Measurements from ENCODE around the gene TEAD1.

The TEAD1 gene

DNA sequence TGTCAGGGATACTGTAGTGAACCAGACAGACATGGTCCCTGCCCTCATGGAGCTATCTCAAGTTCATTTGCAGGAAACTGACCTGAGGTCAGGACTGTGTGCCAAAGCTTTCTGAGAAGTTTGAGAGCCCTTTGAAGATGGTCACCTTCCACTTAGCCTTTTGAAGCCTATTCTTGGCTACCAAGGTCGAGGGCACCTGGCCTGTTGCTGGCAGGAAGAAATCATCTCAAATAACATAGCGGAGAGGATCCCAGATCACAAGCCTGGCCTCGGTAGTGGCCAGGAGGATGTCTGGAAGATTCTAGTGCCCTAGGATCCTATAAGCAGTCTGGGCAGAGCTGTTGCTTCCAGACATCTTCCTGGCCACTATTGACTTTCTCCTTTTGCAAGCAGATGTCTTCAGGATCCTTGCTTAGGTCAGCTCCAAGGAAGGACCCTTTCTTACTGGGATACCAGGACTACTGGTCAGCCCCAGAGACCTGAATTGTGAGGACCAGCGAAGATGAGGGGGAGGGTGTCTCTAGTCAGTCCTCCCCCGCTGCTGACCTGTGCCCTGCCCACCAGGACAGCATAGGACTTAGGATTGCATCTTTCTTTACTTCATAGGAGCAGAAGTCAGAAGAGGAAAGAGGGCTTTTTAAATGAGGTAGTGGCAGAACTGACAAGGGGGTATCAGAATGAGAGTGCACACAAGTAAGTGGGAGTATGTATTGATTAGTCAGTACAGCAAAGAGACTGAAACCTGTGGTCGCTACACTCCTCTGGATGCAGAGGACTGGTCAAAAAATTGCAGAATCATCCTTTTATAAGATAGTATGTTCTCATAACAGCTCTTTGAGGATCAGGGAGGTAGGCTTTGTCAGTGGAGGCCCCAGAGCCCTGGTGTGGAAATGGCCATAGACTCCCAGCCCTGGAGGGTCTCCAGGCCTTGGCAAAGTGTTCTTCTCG is 94.8 kb downstream of the TEAD1 start:
- no peak for DNase-seq

DNA sequence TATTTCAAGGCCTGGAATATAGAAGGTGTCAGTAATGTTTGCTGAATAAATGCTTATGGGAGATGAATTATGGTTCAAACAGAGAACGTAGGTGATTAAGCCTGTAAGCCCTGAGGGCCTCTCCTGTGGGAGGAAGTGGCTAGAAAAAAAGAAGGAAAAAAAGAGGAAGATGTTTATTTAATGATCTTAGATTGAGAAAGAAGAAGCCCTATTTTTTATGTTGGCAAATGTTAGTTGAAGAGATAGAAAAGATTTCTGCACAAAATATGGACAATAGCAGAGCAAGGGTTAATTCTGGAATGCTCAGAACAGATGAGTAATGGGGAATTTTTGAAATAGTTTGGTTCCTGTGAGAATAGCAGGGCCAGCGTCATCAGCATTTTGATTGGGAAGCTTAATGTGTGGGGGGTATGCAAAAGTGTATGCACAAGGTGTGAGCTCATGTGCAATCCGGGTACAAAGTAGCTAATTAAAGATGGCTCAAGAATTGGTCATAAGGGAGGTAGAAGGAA is 95.7 kb downstream of the TEAD1 start:
- no peak for DNase-seq

DNA sequence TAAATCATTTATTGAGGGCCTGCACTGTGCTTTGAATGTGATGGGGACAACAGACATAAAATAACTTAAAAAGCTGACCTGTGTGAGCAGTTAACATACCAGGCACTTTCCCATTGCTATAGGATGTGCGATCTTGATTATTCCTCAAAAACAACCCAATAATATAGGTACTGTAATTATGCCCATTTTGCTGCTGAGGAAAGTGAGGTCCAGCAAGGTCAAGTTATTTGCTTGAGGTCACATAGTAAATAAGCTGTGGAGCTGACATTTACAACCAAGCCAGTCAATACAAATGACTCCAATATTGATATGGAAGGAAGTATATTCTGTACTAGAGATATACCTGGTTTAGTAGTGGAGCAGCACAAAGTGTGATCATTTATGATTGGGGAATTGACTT is 96.2 kb downstream of the TEAD1 start:
- no peak for DNase-seq

DNA sequence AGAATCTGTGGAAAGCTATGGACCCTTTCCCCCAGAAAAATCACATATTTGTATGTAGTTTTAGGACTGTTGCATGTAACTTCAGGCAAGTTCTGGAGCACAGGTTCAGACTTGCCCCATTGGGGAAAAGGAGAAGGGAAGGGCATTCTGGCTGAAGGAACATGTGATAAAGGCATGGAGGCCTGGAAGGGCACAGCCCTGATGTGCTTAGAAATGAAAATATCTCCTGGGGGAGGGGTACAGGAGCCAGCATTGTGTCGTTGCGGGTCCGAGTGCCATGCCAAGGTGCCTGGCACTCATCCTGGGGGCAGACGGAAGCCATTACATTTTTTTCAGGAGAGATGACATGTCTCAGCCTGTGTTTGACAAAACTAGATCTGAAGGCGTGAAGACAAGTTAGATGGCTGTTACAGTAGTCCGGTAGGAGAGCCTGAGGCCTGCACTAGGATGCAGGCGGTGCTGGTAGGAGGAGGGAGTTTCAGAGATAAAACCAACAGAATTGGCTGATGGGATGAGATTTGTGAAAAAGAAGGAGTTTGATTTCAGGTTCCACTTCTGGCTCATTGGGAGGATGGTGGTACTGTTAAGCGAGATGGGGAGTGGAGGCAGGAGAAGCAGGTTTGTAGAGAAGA is 96.9 kb downstream of the TEAD1 start:
- DNase-seq = no peak

DNA sequence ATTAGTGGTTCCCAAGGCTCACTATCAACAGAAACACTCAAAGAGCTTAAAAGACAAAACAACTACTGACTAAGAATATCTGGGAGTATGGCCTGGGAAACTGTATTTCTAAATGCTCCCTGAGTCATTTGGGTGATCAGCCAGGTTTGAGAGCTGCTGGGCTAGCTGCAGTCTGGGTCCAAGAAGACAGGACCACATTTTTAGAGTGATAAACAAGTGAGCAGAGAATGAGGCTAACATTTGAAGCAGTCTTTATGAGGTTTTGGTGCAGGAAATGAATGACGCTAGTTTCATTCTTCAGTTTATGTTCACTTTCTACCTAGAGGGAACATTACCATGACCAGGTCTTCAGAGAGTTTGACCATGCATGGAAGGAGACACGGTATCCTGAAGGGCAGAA is 97.7 kb downstream of the TEAD1 start:
- no peak for DNase-seq

DNA sequence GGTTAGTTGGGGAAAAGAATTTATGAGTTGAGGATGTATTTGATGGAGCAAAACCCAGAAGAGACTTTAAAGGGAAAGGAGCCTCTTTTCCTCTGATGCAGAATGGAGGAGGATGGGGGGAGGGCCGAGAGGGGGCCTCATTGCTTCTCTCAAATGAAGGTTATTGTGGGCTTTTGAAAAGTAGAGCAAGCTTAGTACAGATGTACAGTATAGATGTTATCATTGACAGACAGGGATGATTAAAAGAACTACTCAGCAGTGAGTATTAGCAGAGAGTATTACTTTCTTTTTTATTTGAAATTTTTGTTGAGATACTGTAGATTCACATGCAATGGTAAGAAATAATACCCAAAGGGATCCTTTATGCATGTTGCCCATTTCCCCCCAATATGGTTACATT is 98.1 kb downstream of the TEAD1 start:
- DNase-seq = no peak

DNA sequence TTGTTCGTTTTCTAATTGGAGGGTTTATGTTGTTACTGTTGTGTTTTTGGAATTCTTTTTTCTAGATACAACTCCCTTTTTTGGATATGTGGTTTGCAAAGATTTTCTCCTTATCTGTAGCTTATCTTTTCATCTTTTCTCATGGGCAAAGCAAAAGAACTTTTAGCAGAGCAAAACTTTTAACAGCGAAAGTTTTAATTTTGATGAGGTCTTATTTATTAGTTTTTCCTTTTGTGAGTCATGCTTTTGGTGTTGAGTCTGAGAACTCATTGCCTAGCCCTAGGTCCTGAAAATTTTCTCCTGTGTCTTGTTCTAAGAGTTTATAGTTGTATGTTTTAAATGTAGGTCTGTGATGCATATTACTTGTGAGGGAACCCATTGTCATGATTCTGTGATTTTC is 99.4 kb downstream of the TEAD1 start:
- DNase-seq = no peak

DNA sequence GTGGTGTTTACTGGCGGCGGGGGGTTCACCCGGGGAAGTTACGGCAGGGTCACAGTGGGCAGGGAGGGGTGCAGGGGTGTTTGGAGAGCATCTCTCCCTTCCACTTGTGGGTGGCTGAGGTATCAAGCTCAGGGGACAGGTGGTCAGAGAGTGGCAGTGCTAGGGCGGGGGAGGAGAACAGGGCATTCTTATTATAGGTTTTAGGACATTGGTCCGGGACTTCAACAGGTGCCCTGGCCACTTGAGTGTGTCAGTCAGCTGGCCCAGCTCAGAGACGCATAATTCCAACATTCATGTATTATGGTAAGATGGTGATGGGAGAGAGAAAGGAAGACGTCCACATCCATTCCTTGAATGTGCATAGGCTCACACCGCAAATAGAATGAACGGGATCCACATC is 101.7 kb downstream of the TEAD1 start:
- no peak for DNase-seq

DNA sequence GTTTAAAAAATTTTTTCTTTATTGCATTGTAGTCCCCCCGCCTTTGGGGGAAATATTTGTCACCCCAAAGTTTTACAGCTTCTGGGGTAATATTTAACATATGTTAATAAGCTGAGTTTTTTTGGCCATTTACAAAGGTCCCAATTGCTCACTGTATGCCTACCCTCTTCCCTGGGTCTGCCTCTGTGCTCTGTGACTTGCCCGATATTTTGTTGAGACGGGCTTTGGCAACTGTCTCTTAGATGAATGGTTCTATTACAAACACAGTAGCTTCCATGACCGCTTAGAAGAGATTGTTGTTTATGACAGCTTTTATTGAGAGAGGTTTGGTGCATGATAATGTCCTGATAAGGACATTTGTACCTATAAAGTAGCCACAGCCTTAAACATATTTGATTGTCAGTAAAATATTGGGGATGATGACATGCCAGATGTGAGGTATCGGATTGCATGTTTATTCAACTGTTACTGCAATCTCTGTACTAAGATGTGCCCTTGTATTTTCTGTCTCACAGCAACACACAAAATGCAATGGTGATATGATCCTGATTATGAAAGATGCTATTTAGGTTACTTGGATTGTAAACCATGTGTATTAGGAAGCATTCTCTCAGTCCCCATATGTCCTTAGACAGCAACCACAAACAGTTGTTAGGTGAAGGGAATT is 103.1 kb downstream of the TEAD1 start:
- no peak for DNase-seq

DNA sequence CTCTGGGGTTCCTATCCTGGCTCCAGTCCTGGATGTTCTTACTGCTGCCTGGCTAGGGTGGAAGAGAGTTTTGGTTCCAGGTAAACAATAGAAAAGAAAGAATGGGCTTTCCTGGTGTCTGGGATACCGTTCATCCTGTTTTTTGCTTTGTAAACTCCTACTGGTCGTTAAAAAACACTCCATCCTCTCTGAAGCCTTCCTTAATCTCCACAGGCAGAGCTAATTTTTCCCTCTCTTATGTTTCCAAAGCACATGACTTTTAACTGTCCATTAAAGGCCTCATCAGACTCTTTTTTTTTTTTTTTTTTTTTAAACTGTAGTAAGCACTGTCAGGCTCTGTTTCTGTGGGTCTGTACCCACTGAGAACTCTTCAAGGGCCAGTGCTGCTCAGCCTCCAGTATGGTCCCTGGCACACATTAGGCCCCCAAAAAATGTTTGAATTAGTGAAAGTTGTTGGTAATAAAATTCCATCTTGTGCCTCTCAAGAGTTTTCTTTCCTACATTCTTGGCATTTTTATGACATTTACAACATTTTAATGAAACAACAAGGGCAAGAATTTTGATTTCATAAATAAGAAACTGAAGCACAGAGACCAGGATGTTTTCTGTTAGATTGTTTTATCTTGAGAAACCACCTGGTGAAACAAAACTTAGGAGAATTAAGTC is 104.2 kb downstream of the TEAD1 start:
- DNase-seq = no peak

DNA sequence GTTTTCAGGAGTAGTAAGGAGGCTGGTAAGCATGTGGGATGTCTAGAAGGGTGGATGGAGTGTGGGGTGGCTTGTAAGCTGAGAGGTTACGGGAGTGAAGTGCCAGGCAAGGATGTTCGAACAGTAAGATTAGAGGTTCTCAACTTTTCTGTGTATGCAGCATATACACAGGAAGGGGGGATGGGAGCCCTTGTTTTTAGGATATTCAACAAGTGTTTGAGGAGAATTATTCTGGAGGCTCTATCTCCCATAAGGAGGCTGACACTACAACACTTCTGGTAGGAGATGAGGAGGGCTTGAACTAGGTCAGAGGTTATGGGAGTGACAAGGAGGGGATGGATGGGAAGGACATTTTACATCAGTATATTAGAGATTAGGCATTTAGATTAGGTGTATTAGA is 109.5 kb downstream of the TEAD1 start:
- DNase-seq = no peak

DNA sequence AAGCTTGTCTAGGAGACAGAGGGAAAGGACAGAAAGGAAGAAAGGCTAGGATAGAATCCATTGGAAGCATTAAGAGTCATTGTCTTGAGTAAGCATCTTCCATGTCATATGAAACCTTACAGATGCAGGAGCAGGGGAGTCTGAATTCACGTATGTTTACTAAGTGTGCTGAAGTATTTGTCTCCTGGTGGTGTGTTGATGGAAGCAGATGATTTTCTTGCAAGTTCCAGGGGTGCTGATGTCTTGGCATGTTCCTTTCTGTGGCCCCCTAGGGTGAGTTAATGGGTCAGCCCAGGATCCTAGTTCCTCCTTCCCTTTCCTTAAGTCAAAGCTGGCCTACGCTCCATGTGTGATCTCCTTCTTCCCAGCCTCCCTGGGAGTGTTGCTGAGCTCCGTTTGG is 110.2 kb downstream of the TEAD1 start:
- no peak for DNase-seq

DNA sequence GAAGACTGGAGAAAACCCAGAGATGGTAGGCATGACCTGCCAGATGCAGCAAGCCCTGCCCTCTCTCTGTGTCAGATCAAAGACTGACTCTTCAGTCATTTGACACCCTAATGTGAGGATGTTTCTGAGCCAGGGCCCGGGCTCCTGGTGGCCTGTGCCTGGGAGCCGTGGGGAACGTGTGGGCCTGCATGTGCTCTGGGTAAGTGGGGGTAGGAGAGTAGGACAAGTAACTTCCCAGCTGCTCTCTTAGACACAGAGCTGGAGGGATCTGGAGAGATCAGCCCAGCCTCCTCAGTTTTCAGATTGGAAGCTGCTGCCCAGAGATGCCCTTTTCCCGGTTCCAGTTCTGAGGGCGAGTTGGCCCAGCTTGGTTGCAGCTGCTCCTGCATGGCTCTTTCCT is 110.8 kb downstream of the TEAD1 start:
- DNase-seq = no peak

DNA sequence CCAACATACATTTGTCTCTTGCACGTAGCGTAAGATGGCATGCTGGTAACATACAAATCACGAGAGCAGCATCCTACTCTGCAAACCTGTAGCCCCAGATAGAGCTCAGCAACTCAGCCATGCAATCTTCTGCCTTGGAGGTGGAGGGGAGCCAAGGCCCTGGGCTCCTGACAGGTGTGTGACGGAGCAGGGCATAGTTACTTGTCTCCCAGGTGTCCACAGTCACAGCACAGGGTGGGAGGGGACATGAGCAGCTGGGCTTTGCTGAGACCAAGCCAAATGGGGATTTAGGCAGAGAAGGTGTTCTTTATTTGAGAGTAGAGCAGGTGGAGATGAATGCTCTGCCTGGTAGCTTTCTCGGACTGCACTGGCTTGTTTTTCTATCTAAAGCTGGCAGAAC is 111.7 kb downstream of the TEAD1 start:
- no peak for DNase-seq

DNA sequence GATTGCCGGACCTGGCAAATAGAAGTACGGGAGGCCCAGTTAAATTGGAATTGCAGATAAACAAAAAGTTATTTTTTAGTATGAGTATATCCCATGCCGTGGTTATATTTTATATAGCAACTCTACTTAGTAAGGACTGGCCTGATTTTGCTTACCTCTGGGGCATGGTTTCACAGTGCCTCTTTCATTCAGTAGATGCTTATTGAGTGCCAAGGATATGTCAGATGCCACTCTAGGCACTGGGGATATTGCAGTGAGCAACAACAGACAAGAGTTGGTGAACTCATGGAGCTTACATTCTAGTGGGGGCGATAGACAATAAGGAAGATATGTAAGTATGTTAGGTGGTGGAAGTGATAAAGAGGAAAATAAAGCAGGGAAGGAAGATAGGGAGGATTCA is 112.2 kb downstream of the TEAD1 start:
- DNase-seq = no peak

DNA sequence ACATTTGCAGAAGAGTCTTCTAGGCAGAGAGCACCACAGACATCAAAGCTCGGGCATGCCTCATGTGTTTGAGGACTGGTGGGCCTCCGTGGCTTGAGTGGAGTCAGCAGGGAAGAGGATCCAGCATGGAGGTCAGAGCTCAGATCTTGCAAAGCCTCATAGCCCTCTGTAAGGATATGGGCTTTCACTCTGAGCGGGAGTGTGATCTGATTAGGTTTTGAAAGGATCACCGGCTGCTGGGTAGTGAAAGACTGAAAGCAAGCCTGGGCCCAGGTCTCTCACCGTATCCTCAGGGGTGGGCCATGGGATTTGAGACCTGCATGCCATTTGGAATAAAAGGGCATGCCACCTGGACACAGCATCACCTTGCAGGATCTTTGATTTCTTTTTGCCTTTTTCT is 112.7 kb downstream of the TEAD1 start:
- no peak for DNase-seq

DNA sequence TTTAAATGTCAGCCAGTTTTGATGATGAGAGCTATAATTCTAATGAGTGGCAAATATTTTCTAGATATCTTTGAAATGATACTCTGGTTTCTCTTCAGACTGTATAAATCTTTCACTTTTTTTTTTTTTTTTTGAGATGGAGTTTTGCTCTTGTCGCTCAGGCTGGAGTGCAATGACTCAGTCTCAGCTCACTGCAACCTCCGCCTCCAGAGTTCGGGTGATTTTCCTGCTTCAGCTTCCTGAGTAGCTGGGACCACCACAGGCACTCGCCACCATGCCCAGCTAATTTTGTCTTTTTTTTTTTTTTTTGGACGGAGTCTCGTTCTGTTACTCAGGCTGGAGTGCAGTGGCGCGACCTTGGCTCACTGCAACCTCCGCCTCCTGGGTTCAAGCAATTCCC is 113.6 kb downstream of the TEAD1 start:
- DNase-seq = no peak

DNA sequence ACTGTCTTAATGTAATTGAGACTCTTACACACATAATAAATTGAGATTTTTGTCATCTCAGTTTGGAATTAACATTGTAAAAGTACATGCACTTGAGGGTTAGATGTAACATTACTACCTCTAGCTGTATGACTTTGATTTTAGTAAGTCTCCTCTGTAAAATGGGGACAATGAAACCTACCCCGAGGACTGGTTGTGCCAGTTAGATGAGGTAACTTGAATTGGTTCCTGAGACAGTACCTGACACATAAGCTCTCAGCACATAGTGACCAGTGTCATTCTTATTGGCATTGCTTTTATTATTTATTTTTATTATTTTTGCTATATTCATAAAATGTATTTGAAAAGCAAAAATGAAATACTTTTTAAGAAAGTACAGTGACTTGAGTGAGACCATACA is 114.8 kb downstream of the TEAD1 start:
- no peak for DNase-seq

DNA sequence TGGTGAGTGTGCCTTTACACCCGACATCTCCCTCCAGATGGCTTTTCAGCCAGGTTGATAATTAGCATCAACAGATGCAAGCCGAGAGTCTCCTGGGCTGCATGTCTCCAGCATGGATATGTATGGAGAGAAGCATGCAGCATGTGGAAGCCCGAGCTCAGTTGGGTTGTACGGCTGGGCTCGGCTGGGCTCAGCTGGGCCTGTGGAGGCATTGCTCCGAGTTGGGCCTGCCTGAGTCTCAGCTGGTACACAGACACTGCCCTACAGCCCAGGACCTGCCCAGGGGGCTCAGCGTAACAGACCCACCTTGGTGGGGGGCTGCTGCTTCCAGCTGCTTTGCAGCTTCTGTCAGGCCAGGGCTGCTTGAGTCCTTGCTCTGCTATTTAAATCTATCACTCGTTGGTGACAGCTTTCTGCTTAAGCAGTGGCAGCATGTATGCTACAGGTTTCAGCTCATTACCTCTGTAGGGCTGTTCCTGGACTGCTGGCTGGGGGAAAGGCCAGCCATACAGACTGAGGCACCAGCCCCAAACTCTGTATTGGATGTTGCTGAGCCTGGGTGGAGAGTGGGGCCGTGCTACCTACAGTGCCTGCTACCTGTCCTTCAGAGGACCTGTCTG is 115.5 kb downstream of the TEAD1 start:
- no peak for DNase-seq

DNA sequence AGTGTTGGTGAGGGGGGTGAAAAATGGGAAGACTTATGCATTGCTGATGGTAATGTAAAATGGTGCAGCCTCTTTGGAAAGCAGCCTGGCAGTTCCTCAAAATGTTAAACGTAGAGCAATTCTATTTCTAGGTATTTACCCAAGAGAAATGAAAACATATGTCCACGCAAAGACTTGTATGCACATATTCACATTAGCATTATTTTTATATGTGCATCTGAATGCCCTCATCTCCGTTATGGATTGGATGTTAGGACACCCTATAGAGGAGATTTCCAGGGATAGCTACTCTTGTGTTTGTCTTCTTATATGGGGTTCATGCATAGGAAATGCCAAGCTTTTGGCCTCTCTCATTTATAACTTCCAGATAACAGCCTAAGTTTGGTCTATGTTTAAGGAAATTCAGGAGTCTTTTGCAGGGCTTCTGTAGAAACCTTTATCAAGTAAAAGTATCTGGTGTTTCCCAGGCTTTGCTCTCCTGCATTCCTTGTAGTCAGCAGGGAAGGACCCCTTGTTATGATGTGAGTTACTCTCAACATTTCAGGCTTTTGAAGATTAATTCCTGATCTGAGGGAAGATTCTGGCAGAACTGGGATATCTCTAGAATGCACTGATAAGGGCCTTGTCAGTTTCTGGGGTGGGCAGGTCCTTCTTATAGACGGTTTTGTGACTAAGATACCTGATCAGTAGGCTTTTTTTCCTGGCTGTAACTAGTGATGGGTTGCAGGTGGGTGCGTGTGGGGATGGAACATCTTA is 116.8 kb downstream of the TEAD1 start:
- no peak for DNase-seq

DNA sequence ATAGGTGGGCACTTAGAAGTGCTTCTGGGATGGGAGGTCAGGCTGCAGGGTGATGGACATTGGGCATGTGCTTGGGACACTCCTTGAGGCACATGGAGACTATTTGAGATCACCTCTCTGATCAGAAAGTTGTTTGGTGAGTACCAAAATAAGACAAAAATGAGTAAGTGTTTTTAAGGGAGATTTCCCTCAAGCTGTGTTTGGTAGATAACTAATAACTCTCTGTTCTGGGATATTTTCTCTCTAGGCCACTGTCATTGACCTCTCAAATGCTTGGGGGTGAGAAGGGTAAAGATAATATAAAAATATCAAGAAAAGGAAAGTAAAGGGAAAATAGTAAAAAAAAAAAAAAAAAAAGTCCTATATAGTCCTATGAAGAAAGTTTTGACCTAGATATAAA is 117.8 kb downstream of the TEAD1 start:
- no peak for DNase-seq

DNA sequence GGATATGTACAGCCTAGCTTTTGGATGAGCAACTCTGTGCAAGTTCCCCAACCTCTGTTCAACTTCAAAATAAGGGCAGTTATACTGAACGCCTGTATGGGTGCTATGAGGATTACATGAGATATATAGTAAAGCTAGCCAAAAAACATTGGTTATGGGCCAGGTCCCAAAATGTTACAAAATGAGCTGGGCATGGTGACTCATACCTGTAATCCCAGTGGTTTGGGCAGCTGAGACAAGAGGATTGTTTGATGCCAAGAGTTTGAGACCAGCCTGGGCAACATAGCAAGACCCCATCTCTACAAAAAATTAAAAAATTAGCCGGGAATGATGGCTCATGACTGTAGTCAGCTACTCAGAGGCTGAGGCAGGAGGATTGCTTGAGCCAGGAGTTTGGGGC is 118.4 kb downstream of the TEAD1 start:
- no peak for DNase-seq
